Lower lobe of right lung (tissue), 2 donors: Measurements from ENCODE around the gene NDUFV2. TPM values are rescaled to one million over a fixed set of nuclear protein-coding genes. Genes with fewer than 3 reads are reported as not detected.
A peak's percentile ranks its signal among the peaks of the same experiment; 100 is the strongest.

ENCODE experiments used
- ATAC-seq, 2 donors: fragments of 200-7000 bp; cut with Tn5 transposase; one replicate each; pipeline ENCODE4 v1.9.1; 2020 to 2022; ENCODE audit warnings: mild to moderate bottlenecking in 2 of 2, moderate library complexity in 2 of 2
- DNase-seq: peaks from one replicate; pipeline ENCODE4 v3.0.0-alpha.2; 2020
- H3K27ac ChIP-seq: fragments of 200-600 bp; one replicate; pipeline ENCODE4 v1.8.0; 2022
- H3K27me3 ChIP-seq: fragments of 200-600 bp; one replicate; pipeline ENCODE4 v1.8.0; 2022; ENCODE audit warnings: low read depth
- H3K36me3 ChIP-seq: fragments of 200-600 bp; one replicate; pipeline ENCODE4 v1.8.0; 2022; ENCODE audit warnings: mild to moderate bottlenecking
- H3K4me1 ChIP-seq: fragments of 200-600 bp; one replicate; pipeline ENCODE4 v1.8.0; 2022
- H3K4me3 ChIP-seq: fragments of 200-600 bp; one replicate; pipeline ENCODE4 v1.8.0; 2022; ENCODE audit warnings: mild to moderate bottlenecking
- H3K9me3 ChIP-seq: fragments of 200-600 bp; one replicate; pipeline ENCODE4 v1.8.0; 2022
- intact Hi-C: fragments of 100-400 bp; cut with DNase I; formaldehyde crosslinking; loops from one replicate; pipeline ENCODE4 v1.11.0; 2022
- total RNA-seq: library from RNA; stranded (reverse); fragmentation: NEBNext Ultra II Directional; extraction: Animal tissue kit (Norgen Biotek cat#: 25700); gene quantifications from one replicate; pipeline ENCODE4 v1.2.1, GENCODE V29; 2021
- TF ChIP-seq, protein P1 (sequence below): fragments of 200-600 bp; IDR thresholded peaks from one replicate; pipeline ENCODE4 v1.8.0; 2022; ENCODE audit warnings: antibody characterized with exemption, mild to moderate bottlenecking
- donor health status: DM: no; HTN: yes; CAD: no; lungs with severe emphysema.

NDUFV2 gene
- total RNA-seq, 1 donor from 2014 or later = 108 TPM

DNA sequence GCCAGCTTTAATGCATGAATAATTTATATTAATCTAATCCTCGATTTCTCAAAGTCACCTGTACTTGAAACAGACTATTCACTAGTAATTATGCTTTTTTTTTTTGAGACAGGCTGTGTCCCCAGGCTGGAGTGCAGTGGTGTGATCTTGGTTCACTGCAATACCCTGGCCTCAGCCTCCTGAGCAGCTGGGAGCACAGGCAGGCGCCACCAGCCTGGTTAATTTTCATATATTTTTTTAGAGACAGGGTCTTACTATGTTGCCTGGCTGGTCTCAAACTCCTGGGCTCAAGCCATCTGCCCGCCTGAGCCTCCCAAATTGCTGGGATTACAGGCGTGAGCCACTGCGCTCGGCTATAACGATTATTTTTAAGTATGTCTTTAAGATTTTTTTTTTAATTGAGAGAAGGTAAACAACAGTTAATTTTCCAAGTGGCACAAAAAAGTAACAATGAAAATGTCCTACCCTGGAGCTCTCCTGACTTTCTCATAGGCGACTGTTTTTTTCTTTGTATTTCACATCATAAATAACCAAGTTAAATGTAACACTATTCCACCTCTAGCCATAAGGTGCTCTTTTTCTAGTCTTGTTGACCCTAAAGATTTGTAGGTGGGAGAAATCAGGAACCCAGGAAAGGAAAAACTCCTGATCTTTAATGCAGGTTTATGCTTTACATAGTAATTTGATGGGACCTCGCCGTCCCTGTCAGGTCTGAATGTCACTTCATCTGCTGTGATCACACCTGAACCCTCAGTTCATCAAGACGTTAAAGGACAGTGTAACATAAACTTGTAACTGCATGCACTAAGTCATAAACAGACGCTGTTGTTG is 32.8 kb downstream of the NDUFV2 start:
- Histone ChIP-seq H3K27ac (peak overlapping the region; percentile 98), H3K9me3 (no peaks in the 10 kb centered on the region), H3K27me3 (no peaks in the 10 kb centered on the region), H3K36me3 (peaks cover 38% of the 10 kb centered on the region), H3K4me3 (peak overlapping the region; percentile 83), H3K4me1 (peaks cover 46% of the 10 kb centered on the region)
- intact Hi-C loops = no loop called here
- no peak for ATAC-seq
- DNase-seq = no peak
- TF ChIP-seq, protein P1, sequence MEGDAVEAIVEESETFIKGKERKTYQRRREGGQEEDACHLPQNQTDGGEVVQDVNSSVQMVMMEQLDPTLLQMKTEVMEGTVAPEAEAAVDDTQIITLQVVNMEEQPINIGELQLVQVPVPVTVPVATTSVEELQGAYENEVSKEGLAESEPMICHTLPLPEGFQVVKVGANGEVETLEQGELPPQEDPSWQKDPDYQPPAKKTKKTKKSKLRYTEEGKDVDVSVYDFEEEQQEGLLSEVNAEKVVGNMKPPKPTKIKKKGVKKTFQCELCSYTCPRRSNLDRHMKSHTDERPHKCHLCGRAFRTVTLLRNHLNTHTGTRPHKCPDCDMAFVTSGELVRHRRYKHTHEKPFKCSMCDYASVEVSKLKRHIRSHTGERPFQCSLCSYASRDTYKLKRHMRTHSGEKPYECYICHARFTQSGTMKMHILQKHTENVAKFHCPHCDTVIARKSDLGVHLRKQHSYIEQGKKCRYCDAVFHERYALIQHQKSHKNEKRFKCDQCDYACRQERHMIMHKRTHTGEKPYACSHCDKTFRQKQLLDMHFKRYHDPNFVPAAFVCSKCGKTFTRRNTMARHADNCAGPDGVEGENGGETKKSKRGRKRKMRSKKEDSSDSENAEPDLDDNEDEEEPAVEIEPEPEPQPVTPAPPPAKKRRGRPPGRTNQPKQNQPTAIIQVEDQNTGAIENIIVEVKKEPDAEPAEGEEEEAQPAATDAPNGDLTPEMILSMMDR = no peak

DNA sequence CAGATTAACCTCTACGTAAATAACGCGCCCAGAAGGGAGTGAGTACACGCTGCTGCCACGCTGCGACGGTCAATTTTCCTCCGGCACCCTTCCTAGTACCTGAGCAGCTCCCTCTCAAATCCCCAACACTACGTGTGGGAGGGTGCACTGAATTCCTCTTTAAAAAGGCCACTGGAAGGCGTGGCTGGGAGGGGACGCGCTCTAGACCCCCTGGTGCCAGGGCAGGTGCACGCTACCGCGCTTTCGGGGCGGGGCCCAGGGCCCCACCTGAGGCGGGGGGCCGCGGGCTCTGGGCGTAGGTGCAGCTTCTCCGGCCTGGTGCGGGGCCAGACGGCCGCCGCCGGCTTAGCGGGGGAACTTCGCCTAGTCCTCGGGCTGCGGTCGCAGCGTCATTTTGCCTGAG is 33.4 kb downstream of the NDUFV2 start:
- Histone ChIP-seq H3K4me3 (peak overlapping the region; percentile 83), H3K27me3 (no peaks in the 10 kb centered on the region), H3K36me3 (peaks cover 32% of the 10 kb centered on the region), H3K27ac (peak overlapping the region; percentile 98), H3K4me1 (peaks cover 53% of the 10 kb centered on the region), H3K9me3 (no peaks in the 10 kb centered on the region)
- intact Hi-C loops = no loop called here
- peak; percentile 47 to 59 for ATAC-seq
- DNase-seq = no peak
- TF ChIP-seq, protein P1 = no peak

DNA sequence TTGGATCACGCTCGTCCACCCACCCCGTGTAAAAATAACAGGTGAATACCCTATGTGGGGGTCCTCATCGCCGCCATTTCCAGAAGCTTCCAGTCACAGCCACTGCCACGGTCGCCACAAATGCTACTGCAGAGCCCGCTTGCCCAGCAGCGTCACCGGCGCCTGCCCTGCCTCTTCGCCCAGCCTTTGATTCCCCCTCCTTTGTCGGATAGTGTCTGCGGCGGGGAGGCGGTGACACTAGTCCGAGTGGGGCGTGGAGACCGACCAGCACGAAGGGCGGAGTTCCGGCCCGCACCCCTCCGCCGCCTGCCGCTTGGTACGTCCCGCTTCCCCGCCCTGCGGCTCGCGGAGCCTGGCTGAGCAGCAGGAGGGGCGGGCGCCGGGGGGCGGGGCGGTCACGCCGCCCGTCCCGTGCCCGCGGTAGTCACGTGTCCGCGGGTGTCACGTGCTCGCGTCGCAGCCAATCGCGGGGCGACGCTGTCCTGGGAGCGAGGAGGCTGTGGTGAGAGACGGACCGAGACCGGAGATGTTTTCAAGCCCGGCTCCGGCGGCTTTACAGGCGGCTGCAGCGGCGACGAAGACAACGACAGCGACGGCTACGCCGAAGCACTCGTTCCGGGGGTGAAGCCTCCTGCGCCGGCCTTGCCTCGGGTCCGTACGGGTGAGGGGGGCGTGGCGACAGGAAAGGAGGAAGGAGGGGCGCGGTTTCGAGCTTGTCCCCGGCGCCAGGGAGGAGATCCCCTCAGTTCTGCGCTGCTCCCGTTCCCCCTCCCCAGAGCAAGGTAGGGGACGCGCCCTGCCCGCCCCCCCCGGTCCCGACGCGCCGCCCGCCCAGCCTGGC is 34.0 kb downstream of the NDUFV2 start, which contains the start of gene ANKRD12:
Gene ANKRD12, plus strand, starts transcription at position 467 of the 841 bp plus-strand sequence. CDS start 45,652 bp downstream, outside the sequence.
- Histone ChIP-seq H3K4me1 (peaks cover 59% of the 10 kb centered on the region), H3K27ac (peak within 1 kb of the TSS; percentile 98), H3K36me3 (peaks cover 25% of the 10 kb centered on the region), H3K27me3 (no peaks in the 10 kb centered on the region), H3K9me3 (no peaks in the 10 kb centered on the region), H3K4me3 (peak within 1 kb of the TSS; percentile 83)
- DNase-seq (peak; percentile 99), ATAC-seq (peak; percentile 97 to 99)
- TF ChIP-seq, protein P1 = no peak
- intact Hi-C loops = no loop called here

DNA sequence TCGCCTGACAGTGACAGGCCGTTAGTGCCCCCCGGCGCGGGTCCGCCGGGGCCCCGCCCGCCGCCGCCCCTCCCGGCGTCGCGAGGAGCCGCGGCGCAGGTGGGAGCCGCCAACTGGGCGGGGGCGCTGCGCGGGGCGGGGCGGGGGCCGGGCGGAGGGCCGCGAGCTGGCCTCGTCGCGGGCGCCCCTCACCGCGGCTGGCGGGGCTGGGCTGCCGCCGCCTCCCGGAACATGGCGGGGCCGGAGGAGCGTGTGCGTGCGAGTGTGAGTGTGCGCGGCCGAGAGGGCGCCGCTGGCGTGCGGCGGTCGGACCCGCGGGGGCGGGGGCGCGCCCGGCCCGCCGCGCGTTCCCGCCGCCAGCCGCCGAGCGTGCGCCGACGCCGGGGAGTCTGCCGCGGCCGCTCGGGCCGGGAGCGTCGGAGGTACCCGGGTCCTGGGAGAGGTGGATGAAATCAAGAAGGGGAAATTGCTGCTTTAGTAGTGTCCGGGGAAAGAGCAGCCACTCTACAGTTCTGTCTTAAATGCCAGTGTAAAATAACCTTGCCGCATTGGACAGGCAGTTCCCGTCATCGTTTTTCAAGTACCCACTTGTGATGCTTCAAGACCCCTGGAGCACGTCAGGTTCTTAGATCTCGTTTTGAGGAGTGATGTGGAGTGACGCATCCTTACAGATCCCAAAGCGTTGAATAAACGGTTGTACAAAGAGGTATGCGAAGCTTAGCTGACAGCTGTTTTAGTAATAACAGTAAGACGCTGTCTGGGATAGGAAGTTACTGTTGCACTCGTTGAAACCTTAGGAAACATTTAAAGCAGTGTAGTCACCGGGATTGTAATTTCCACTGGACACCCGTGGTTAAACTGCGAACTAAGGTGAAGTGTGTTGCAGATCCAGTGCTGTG is 34.9 kb downstream of the NDUFV2 start:
- peaks cover 68% of the 10 kb centered on the region for H3K4me1 ChIP-seq
- peak; percentile 46 to 47 for ATAC-seq
- peak overlapping the region; percentile 98 for H3K27ac ChIP-seq
- peaks cover 17% of the 10 kb centered on the region for H3K36me3 ChIP-seq
- TF ChIP-seq, protein P1 = no peak
- peak overlapping the region; percentile 83 for H3K4me3 ChIP-seq
- peak; percentile 80 for DNase-seq
- intact Hi-C loops = no loop called here
- H3K9me3 ChIP-seq = no peaks in the 10 kb centered on the region
- no peaks in the 10 kb centered on the region for H3K27me3 ChIP-seq
